ENCODE results near the gene CUL9.

DNA sequence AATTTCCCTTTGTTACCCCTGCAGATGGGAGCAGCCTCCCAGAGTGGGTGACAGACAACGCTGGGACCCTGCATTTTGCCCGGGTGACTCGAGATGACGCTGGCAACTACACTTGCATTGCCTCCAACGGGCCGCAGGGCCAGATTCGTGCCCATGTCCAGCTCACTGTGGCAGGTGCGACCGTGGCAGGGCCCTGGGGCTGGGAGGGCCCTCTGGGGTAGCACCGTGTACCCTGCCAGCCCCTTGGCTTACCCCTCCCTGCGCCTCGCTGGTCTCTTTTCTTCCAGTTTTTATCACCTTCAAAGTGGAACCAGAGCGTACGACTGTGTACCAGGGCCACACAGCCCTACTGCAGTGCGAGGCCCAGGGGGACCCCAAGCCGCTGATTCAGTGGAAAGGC lies 40.4 kb upstream of the CUL9 start:
- TF ChIP-seq, protein P1, sequence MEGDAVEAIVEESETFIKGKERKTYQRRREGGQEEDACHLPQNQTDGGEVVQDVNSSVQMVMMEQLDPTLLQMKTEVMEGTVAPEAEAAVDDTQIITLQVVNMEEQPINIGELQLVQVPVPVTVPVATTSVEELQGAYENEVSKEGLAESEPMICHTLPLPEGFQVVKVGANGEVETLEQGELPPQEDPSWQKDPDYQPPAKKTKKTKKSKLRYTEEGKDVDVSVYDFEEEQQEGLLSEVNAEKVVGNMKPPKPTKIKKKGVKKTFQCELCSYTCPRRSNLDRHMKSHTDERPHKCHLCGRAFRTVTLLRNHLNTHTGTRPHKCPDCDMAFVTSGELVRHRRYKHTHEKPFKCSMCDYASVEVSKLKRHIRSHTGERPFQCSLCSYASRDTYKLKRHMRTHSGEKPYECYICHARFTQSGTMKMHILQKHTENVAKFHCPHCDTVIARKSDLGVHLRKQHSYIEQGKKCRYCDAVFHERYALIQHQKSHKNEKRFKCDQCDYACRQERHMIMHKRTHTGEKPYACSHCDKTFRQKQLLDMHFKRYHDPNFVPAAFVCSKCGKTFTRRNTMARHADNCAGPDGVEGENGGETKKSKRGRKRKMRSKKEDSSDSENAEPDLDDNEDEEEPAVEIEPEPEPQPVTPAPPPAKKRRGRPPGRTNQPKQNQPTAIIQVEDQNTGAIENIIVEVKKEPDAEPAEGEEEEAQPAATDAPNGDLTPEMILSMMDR (conservative IDR thresholded peaks at IDR 0.05 in 1 of 2, IDR thresholded peaks at IDR 0.05 in 1 of 2; ENCODE audit: extremely low read depth in 1 of 2, insufficient read depth in 1 of 2, low read depth in 1 of 2, low read length in 2 of 2): no peak
- no peak for TF ChIP-seq EZH2 (IDR thresholded peaks at IDR 0.05; ENCODE audit: borderline replicate concordance, low read length)
